ENCODE results near the gene NAPG. TPM values are rescaled to one million over a fixed set of nuclear protein-coding genes. Genes with fewer than 3 reads are reported as not detected.

NAPG gene
- total RNA-seq, 1 donor from 2014 or later = 31.1 TPM

- no peak for TF ChIP-seq CTCF (IDR thresholded peaks at IDR 0.05)
- no peak for DNase-seq (ENCODE audit: low spot score in 2 of 2)
- Histone ChIP-seq H3K4me1 (no peaks in the 10 kb centered on the region), H3K27me3 (no peaks in the 10 kb centered on the region), H3K4me3 (no peak overlapping the region), H3K27ac (no peak overlapping the region), H3K9me3 (no peaks in the 10 kb centered on the region), H3K36me3 (peaks cover 9 to 12% of the 10 kb centered on the region in 2 donors)
- intact Hi-C loops (cut with DNase I) = no loop called here
These were observed 37.8 kb upstream of the NAPG start for GRCh38 chr18:10488017-10488416.

- intact Hi-C loops (cut with DNase I) = no loop called here
- TF ChIP-seq CTCF (IDR thresholded peaks at IDR 0.05) = no peak
- H3K36me3 ChIP-seq = peaks cover 9 to 12% of the 10 kb centered on the region in 2 donors
- no peaks in the 10 kb centered on the region for H3K4me1 ChIP-seq
- H3K27me3 ChIP-seq = no peaks in the 10 kb centered on the region
- H3K27ac ChIP-seq = no peak overlapping the region
- H3K9me3 ChIP-seq = no peaks in the 10 kb centered on the region
- H3K4me3 ChIP-seq = no peak overlapping the region
- no peak for DNase-seq (ENCODE audit: low spot score in 2 of 2)
These were observed 35.2 kb upstream of the NAPG start for GRCh38 chr18:10490401-10491165.

GRCh38 chr18:10495936-10496335 lies 29.9 kb upstream of the NAPG start:
- no peak for TF ChIP-seq CTCF (IDR thresholded peaks at IDR 0.05)
- H3K27ac ChIP-seq = no peak overlapping the region

GRCh38 chr18:10497206-10497749 lies 28.5 kb upstream of the NAPG start:
- no peak for TF ChIP-seq CTCF (IDR thresholded peaks at IDR 0.05)
- H3K27ac ChIP-seq = no peak overlapping the region

More at GRCh38 chr18:10495936-10496335, 29.9 kb upstream of the NAPG start:
- H3K4me1 ChIP-seq = no peaks in the 10 kb centered on the region
- H3K27me3 ChIP-seq = no peaks in the 10 kb centered on the region
- no peaks in the 10 kb centered on the region for H3K9me3 ChIP-seq
- intact Hi-C loops (cut with DNase I) = no loop called here
- no peaks in the 10 kb centered on the region for H3K36me3 ChIP-seq
- H3K4me3 ChIP-seq = no peak overlapping the region
- DNase-seq (ENCODE audit: low spot score in 2 of 2) = no peak

GRCh38 chr18:10499230-10499629 lies 26.6 kb upstream of the NAPG start:
- DNase-seq (ENCODE audit: low spot score in 2 of 2) = no peak
- Histone ChIP-seq H3K27ac (no peak overlapping the region), H3K36me3 (no peaks in the 10 kb centered on the region), H3K27me3 (no peaks in the 10 kb centered on the region), H3K4me3 (no peak overlapping the region), H3K4me1 (no peaks in the 10 kb centered on the region), H3K9me3 (no peaks in the 10 kb centered on the region)
- intact Hi-C loops (cut with DNase I) = no loop called here
- TF ChIP-seq CTCF (IDR thresholded peaks at IDR 0.05) = no peak

More at GRCh38 chr18:10497206-10497749, 28.5 kb upstream of the NAPG start:
- intact Hi-C loops (cut with DNase I) = no loop called here
- no peaks in the 10 kb centered on the region for H3K27me3 ChIP-seq
- no peak overlapping the region for H3K4me3 ChIP-seq
- no peaks in the 10 kb centered on the region for H3K36me3 ChIP-seq
- no peaks in the 10 kb centered on the region for H3K9me3 ChIP-seq
- DNase-seq (ENCODE audit: low spot score in 2 of 2) = no peak
- H3K4me1 ChIP-seq = no peaks in the 10 kb centered on the region

All from ascending aorta (tissue), 2 donors.